HS-5 (cell line): ENCODE results near the gene YPEL4.

Experiments
- DNase-seq: peaks from one replicate; pipeline ENCODE4 v3.0.0-alpha.2; 2012; ENCODE audit warnings: low read depth

YPEL4 gene

GRCh38 chr11:57633394-57634070 lies 16.2 kb downstream of the YPEL4 start:
- DNase-seq = no peak

- DNase-seq = no peak
Observed at GRCh38 chr11:57632116-57632515, 17.6 kb downstream of the YPEL4 start.

GRCh38 chr11:57630171-57630570 lies 19.5 kb downstream of the YPEL4 start:
- DNase-seq = no peak

DNA sequence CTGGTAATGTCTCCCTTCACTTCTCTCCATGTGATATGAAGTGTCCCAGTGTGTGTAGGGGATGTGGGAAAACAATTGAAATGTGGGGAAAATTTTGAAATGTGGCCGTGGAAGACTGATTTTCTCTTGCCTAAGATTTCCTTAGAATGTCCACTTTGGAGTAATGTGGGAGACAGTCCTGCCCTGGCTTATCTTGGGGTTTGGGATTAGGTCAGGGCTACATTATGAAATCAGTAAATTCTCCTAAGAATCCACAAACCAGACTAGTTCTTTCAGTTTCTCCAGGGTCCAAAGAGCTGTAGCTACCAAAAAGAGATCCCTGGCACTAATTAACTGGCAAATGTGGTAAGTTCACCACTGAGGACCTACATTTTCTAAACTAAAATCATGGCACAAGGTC lies 22.8 kb downstream of the YPEL4 start:
- DNase-seq = no peak

DNA sequence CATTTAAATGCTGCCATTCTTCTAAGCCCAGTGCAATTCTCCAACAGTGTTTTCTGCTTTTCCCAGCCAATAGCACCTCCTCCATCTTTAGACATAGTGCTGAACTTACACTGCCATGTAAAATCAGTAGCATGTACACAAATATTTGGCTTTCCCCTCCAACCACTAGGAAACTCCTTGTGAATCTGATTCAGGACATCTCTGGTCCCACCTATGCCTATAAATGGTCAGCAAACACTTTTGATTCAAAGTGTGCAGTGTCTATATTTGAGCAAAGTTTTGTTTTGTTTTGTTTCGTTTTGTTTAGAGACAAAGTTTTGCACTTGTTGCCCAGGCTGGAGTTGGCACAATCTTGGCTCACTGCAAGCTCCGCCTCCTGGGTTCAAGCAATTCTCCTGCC lies 24.8 kb downstream of the YPEL4 start:
- DNase-seq = no peak

DNA sequence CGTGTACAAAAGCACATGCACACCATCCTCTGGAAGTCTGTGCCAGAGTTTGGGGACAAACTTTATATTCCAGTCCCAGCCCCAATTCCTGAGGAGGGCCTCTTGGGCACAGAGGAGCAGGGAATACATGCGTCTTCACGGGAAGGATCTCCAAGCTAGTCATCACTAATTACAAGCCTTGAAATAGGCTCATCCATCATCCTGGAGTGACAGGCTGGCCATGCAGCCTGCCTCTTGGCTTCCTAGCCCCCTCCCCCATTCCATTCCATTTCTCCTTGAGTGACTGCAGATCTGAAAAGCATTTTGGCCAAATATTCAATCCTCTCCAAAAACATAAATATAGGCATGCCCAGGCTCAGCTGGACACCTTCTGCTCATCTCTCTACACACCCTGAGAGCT lies 27.4 kb downstream of the YPEL4 start:
- DNase-seq = no peak

- no peak for DNase-seq
Observed at GRCh38 chr11:57620467-57620866, 29.2 kb downstream of the YPEL4 start.

- DNase-seq = no peak
Observed at GRCh38 chr11:57619331-57619730, 30.4 kb downstream of the YPEL4 start.

GRCh38 chr11:57618438-57618837 lies 31.3 kb downstream of the YPEL4 start:
- DNase-seq = no peak

DNA sequence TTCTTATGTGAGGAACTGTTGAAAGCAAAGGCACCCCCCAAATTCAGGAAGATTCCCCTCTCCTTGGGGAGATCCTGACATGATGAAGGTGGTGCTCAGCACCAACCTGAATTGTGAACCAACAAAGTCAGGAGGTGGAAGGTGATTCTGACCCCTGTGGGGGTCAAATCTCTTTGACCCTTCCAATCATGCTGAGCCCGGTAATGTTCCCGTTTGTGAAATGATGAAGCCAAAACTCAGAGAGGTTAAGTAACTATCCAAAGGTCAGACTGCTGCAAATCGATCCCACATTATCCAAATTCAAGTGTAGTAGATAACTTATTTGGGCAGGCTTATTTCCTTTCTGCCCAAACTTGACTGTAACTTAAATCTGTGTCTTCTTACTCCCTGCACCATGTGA lies 33.1 kb downstream of the YPEL4 start:
- DNase-seq = no peak

GRCh38 chr11:57615308-57615707 lies 34.4 kb downstream of the YPEL4 start:
- no peak for DNase-seq

GRCh38 chr11:57614234-57614772 lies 35.4 kb downstream of the YPEL4 start:
- DNase-seq = no peak

DNA sequence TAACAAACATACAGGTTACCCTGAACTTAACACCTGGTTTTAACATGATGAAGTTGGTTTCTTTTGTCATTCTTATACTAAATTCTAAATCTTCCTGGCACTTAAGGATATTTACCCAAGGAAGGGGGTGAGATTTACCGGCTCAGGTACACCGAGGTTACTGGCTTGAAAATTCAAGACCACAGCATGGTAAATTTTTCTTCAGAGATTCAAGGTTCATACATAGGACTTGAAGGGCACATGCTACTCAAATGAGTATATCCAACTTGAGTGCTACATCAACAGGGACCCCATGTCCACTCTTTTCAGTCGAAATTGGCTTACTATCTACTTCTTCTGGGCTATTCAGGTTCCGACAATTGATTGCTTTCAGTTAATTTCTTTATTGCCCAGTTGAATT lies 39.5 kb downstream of the YPEL4 start:
- DNase-seq = no peak

DNA sequence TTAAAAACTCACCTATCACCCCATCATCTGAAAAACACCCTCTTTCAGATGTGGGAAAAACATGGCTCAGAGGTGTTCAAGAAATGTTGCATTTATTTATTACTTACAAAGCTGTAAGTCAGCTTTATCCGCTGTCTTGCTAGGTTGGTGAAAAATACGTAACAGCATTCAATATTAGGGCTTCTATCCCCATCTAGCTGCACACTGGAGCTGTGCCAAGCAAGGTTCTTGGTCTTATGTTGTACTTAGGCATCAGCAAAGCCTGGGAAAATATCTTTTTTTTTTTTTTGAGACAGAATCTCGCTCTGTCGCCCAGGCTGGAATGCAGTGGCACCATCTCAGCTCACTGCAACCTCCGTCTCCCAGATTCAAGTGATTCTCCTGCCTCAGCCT lies 44.7 kb downstream of the YPEL4 start:
- DNase-seq = no peak

DNA sequence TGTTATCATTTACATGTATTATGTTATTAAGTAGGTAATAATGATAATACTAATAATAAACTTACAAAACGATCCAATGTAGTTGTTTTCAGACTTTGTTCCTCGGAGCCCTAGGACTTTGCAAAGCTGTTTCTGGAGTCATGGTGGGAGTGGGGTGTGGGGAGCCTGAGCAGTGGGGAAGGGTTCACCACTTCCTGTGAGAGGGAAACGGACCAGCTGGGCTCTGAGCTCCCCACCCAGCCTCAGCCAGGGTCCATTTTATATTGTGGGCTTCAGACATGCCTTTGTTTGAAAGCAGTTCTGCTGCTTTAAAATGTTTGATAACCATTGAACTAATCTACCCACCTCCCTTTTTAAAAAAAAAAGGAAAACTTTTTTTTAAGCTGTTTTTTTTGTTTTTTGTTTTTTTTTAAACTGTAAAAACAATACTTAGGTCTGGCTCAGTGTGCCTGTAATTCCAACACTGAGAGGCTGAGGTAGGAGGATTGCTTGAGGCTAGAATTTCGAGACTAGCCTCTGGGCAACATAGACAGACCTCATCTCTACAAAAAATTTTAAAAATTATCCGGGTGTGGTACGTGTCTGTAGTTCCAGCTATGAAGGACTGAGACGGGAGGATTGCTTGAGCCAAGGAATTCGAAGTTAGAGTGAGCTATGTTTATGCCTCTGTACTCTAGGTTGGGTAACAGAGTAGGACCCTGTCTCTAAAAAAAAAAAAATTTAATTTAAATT lies 45.2 kb downstream of the YPEL4 start:
- DNase-seq = no peak

DNA sequence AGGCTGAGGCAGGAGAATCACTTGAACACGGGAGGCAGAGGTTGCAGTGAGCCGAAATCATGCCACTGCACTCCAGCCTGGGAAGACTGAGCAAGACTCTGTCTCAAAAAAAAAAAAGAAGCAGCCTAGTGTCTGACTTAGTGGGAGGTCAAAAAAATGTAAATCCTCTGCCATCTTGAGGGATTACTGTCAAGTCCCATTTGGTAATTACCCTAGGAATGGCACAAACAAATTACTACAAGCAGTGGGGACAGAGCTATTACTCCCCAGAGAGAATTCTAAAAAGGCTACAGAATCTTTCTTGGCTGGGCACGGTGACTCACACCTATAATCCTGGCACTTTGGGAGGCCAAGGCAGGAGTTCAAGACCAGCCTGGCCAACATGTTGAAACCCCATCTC lies 48.4 kb downstream of the YPEL4 start:
- DNase-seq = no peak

DNA sequence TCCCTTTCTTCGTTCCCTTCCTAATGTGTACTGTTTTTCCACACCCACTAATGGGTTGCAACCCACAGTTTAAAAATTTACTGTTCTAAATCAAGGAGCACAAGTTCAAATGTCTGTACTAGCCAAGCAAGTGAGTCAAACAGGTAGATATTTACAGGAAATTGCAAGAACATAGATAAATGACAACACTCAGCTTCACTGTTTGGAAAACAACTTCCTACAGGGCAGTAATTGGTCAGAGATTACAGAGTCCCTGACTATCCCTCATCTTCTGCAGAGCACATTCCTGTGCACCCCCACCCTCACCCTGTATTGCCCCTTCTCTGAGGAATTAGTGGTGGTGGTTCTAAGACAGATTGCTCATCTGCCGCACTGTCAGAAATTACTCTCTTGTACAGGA lies 50.3 kb downstream of the YPEL4 start:
- no peak for DNase-seq

GRCh38 chr11:57598831-57599155 lies 50.9 kb downstream of the YPEL4 start:
- no peak for DNase-seq

DNA sequence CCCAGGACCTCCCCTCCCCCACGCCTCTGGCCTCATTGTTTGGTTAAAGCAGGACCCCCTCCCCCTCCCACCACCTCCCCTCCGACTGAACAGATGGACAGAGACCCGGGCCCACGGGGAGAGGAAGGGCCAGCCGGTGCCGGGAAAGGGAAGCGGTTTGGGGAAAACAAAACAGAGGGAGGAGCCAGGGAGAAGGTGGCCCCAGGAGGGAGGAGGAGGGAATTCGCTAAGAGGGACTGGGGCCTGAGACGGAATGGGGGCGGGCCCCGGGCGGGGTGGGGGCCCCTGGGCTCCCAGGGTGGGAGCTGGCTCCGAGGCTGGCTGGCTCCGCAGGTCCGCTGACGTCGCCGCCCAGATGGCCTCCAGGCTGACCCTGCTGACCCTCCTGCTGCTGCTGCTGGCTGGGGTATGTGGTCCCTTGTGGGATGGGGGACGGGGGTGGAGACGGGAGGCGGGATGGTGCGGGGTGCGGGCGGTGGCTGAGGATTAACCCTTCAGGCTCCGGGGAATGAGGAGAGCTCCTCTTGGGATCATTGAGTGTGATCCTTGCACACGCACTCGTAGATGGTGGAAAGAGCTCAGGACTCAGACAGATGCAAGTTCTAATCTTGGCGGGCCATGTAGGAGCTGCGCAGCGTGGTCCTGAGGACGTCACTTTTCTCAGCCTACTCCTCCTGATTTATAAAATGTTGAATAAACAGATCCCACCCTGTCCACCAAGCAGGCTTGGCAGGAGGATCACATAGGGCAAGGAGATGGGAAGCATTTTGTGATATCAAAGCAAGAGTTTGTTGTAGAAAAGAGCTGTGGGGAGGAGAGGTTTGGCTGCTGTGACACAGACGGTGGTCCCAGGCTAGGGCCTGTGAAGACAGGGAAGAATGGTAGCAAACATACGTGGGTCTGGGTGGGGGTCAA lies 51.5 kb downstream of the YPEL4 start:
- DNase-seq = no peak

DNA sequence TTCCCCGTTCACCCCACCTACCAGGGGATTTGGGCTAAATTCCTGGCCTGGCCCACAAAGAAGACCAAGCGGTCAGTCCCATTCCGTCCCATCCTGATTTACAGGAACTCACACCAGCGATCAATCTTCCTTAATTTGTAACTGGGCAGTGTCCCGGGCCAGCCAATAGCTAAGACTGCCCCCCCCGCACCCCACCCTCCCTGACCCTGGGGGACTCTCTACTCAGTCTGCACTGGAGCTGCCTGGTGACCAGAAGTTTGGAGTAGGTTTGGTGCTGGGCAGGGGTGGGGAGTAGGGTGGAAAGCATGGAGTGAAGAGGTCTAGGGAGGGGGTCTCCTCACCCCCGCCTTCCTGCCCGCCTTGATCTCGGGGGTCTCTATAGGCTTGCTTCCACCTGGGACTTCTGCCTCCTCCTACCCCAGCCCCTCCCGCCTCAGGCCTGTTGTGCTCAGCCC lies 52.2 kb downstream of the YPEL4 start, which contains the start of gene SERPING1:
Gene SERPING1 (plus strand): TSS at position 225 of the 455 bp plus-strand sequence. CDS start 586 bp downstream, outside the sequence.
- DNase-seq = no peak

DNA sequence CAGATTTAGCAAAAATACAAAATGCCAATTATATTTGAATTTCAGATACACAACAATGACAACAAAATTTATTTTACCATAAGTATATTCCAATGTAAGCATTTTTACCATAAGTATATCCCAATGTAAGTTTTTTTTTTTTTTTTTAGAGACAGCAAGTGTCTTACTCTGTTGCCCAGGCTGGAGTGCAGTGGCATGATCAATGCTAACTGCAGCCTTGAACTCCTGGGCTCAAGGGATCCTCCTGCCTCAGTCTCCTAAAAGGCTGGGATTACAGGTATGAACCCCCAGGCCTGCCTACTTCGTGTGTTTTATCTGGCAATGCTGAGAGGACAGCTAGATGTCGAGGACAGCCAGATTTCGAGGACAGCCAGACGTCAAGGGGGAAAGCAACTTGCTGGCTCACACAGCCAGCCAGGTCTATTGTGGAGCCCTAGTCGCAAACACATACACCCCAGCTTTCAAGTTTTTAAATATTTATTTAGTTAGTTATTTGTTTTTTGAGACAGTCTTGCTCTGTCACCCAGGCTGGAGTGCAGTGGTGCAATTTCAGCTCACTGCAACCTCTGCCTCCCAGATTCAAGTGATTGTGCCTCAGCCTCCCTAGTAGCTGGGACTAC lies 53.3 kb downstream of the YPEL4 start:
- DNase-seq = no peak
